H1 (cell line): Measurements from ENCODE around the gene RRAGC. TPM values are rescaled to one million over a fixed set of nuclear protein-coding genes. Genes with fewer than 3 reads are reported as not detected.

Experiments used
- FOSL1 ChIP-seq: IDR thresholded peaks from 2 replicates; pipeline ENCODE4 v1.6.1; 2011; ENCODE audit warnings: mild to moderate bottlenecking, low read depth, low read length, moderate library complexity; ENCODE audit not compliant: insufficient read depth
- RNF2 ChIP-seq: fragments of 200-900, 300-1000 bp; sonication (generic); IDR thresholded peaks from 2 replicates; pipeline ENCODE4 v1.7.1; 2016; ENCODE audit warnings: borderline replicate concordance, low read depth, mild to moderate bottlenecking, antibody characterized with exemption, low read length; ENCODE audit not compliant: poor library complexity, severe bottlenecking; ENCODE audit errors: missing control alignments
- polyA plus RNA-seq, 7 experiments: library from polyadenylated mRNA; depleted of rRNA in 3 of 7; stranded (reverse) in 5 of 7; unstranded in 2 of 7; fragments of >200 nt in 5 of 7; fragments of 200-250 nt in 2 of 7; gene quantifications; 1 replicate in 5 of 7; 2 replicates in 1 of 7; 4 replicates in 1 of 7; pipeline versions ENCODE4 v1.2.1 to v1.2.3, GENCODE V29; 2011 to 2013; ENCODE audit warnings: missing spikeins in 2 of 7, mixed read lengths in 2 of 7
- total RNA-seq: library from RNA; stranded (reverse); fragmentation: NEBNext Ultra II Directional; extraction: Animal tissue kit (Norgen Biotek cat#: 25700); gene quantifications from 2 replicates; pipeline ENCODE4 v1.2.1, GENCODE V29; 2021
- TF ChIP-seq, protein P1 (sequence below): IDR thresholded peaks from 2 replicates; pipeline ENCODE4 v1.6.1; 2012; ENCODE audit warnings: low read length, inconsistent platforms

Gene RRAGC
- total and polyA plus RNA-seq, 2 of the 8 experiments (the other 6 are each of a cell fraction or from before 2014, with no cell fraction given): 12.0 to 16.5 TPM

DNA sequence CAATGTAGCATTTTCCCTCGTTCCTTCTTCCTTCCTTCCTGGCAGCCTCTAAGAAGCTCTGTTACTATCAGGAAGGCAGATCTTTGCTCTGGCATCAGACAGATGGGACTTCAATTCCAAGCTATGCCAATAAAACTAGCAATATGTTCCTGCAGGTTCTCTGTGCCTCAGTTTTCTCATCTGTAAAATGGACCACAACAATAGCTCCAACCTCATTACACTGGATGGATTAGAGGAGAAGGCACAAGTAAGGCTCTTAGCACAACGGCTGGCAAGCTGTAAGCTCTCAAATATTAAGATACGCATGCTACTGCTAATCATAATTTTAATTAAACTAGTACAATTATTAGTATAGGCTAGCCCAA lies 27.2 kb downstream of the RRAGC start (continued):
- TF ChIP-seq RNF2 (no peak), FOSL1 (no peak)
- TF ChIP-seq, protein P1, sequence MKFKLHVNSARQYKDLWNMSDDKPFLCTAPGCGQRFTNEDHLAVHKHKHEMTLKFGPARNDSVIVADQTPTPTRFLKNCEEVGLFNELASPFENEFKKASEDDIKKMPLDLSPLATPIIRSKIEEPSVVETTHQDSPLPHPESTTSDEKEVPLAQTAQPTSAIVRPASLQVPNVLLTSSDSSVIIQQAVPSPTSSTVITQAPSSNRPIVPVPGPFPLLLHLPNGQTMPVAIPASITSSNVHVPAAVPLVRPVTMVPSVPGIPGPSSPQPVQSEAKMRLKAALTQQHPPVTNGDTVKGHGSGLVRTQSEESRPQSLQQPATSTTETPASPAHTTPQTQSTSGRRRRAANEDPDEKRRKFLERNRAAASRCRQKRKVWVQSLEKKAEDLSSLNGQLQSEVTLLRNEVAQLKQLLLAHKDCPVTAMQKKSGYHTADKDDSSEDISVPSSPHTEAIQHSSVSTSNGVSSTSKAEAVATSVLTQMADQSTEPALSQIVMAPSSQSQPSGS: no peak
